GM23338 (cell line): ENCODE measurements around the gene CHN1. TPM values are rescaled to one million over a fixed set of nuclear protein-coding genes. Genes with fewer than 3 reads are reported as not detected.

Experiments
- ATAC-seq: fragments of 200-7000 bp; cut with Tn5 transposase; 3 replicates; pipeline ENCODE4 v1.9.1; 2020
- DNase-seq: peaks from one replicate; pipeline ENCODE4 v3.0.0-alpha.2; 2015; ENCODE audit warnings: low spot score
- H2AFZ ChIP-seq: fragments of 200-600 bp; sonication (generic); 2 replicates; pipeline ENCODE4 v1.8.0; 2016; ENCODE audit warnings: antibody characterized with exemption, mild to moderate bottlenecking, moderate library complexity
- H3F3A ChIP-seq: fragments of 200-600 bp; sonication (generic); replicated peaks from 2 replicates; pipeline ENCODE4 v1.8.0; 2017; ENCODE audit warnings: antibody characterized with exemption, mixed run types, low read depth
- H3K27ac ChIP-seq: fragments of 200-600 bp; sonication (generic); 2 replicates; pipeline ENCODE4 v1.6.1; 2016; ENCODE audit warnings: low read depth
- H3K27me3 ChIP-seq: fragments of 200-600 bp; sonication (generic); 2 replicates; pipeline ENCODE4 v1.8.0; 2016; ENCODE audit warnings: mild to moderate bottlenecking, mixed run types, moderate library complexity; ENCODE audit not compliant: insufficient read depth
- H3K36me3 ChIP-seq: fragments of 200-600 bp; sonication (generic); 2 replicates; pipeline ENCODE4 v1.8.0; 2016; ENCODE audit warnings: mild to moderate bottlenecking; ENCODE audit not compliant: insufficient read depth
- H3K4me1 ChIP-seq: fragments of 200-600 bp; sonication (generic); 2 replicates; pipeline ENCODE4 v1.8.0; 2016; ENCODE audit warnings: mild to moderate bottlenecking, moderate library complexity; ENCODE audit not compliant: insufficient read depth
- H3K4me2 ChIP-seq: fragments of 200-600 bp; sonication (generic); 2 replicates; pipeline ENCODE4 v1.7.1; 2017; ENCODE audit warnings: mixed run types
- H3K4me3 ChIP-seq: fragments of 200-600 bp; sonication (generic); 2 replicates; pipeline ENCODE4 v1.6.1; 2016; ENCODE audit warnings: mixed run types
- H3K79me2 ChIP-seq: fragments of 200-600 bp; sonication (generic); replicated peaks from 2 replicates; pipeline ENCODE4 v1.8.0; 2017; ENCODE audit warnings: mild to moderate bottlenecking; ENCODE audit not compliant: insufficient read depth
- H3K9me2 ChIP-seq: fragments of 200-600 bp; sonication (generic); 2 replicates; pipeline ENCODE4 v1.8.0; 2017; ENCODE audit not compliant: insufficient read depth
- H4K20me1 ChIP-seq: fragments of 200-600 bp; sonication (generic); replicated peaks from 2 replicates; pipeline ENCODE4 v1.8.0; 2017; ENCODE audit warnings: mild to moderate bottlenecking; ENCODE audit not compliant: insufficient read depth
- H3K27ac Mint-ChIP-seq: 2 replicates; pipeline ENCODE4 v1.8.0; 2020; ENCODE audit warnings: inconsistent platforms, mild to moderate bottlenecking, moderate library complexity, mixed read lengths
- H3K27me3 Mint-ChIP-seq: 3 replicates; pipeline ENCODE4 v1.8.0; 2022; ENCODE audit warnings: low read depth, mild to moderate bottlenecking, moderate library complexity, mixed read lengths, inconsistent platforms; ENCODE audit not compliant: insufficient read depth, poor library complexity
- H3K36me3 Mint-ChIP-seq: 3 replicates; pipeline ENCODE4 v1.8.0; 2021; ENCODE audit warnings: low read depth, mild to moderate bottlenecking, inconsistent platforms, moderate library complexity, mixed read lengths
- H3K4me1 Mint-ChIP-seq: 3 replicates; pipeline ENCODE4 v1.8.0; 2020; ENCODE audit warnings: mild to moderate bottlenecking, inconsistent platforms, mixed read lengths
- H3K4me3 Mint-ChIP-seq: 3 replicates; pipeline ENCODE4 v1.8.0; 2021; ENCODE audit warnings: moderate library complexity, mild to moderate bottlenecking, inconsistent platforms, mixed read lengths
- H3K9me3 Mint-ChIP-seq: 3 replicates; pipeline ENCODE4 v1.8.0; 2020; ENCODE audit warnings: moderate library complexity, mild to moderate bottlenecking, inconsistent platforms, mixed read lengths
- CREB1 ChIP-seq: fragments of 250-450 bp; sonication (Bioruptor Pico); IDR thresholded peaks from 2 replicates; pipeline ENCODE4 v1.5.0; 2020; ENCODE audit warnings: low read depth, mild to moderate bottlenecking, moderate library complexity
- EZH2phosphoT487 ChIP-seq: fragments of 200-600 bp; sonication (generic); IDR thresholded peaks from one replicate; pipeline ENCODE4 v1.8.1; 2018; ENCODE audit warnings: antibody characterized with exemption; ENCODE audit not compliant: unreplicated experiment
- JUNB ChIP-seq: IDR thresholded peaks from one replicate; pipeline ENCODE4 v1.6.1; 2016; ENCODE audit warnings: antibody characterized with exemption; ENCODE audit not compliant: unreplicated experiment
- NANOG ChIP-seq: IDR thresholded peaks from 2 replicates; pipeline ENCODE4 v1.6.1; 2016; ENCODE audit warnings: antibody characterized with exemption, borderline replicate concordance
- ZNF331 ChIP-seq: fragments of 250-450 bp; sonication (Bioruptor Pico); IDR thresholded peaks from 2 replicates; pipeline ENCODE4 v1.5.0; 2020; ENCODE audit warnings: low read depth, mild to moderate bottlenecking, moderate library complexity
- polyA plus RNA-seq: library from polyadenylated mRNA; unstranded; fragments of >200 nt; fragmentation: Nextera tagmentation; extraction: Ambion mirVana; gene quantifications from 2 replicates; pipeline ENCODE4 v1.2.1, GENCODE V29; 2016
- total RNA-seq: library from RNA; depleted of rRNA; stranded (reverse); fragments of >200 nt; shearing (Covaris generic); gene quantifications from 2 replicates; pipeline ENCODE4 v1.2.3, GENCODE V29; 2014
- TF ChIP-seq, protein P1 (sequence below), 2 experiments: fragments of 200-600 bp in 1 of 2; sonication (generic) in 1 of 2; conservative IDR thresholded peaks; 2 replicates each; pipeline versions ENCODE4 v1.5.1 to v1.6.1; 2016 to 2017; ENCODE audit warnings: antibody characterized with exemption in 2 of 2, low read depth in 2 of 2, mild to moderate bottlenecking in 2 of 2, moderate library complexity in 1 of 2
- TF ChIP-seq, protein P2 (sequence below): fragments of 250-450 bp; sonication (Bioruptor Pico); IDR thresholded peaks from 2 replicates; pipeline ENCODE4 v1.5.0; 2020; ENCODE audit warnings: mild to moderate bottlenecking, moderate library complexity

The CHN1 gene
- total and polyA plus RNA-seq, 2 experiments from 2014 or later: 28.1 to 36.5 TPM

DNA sequence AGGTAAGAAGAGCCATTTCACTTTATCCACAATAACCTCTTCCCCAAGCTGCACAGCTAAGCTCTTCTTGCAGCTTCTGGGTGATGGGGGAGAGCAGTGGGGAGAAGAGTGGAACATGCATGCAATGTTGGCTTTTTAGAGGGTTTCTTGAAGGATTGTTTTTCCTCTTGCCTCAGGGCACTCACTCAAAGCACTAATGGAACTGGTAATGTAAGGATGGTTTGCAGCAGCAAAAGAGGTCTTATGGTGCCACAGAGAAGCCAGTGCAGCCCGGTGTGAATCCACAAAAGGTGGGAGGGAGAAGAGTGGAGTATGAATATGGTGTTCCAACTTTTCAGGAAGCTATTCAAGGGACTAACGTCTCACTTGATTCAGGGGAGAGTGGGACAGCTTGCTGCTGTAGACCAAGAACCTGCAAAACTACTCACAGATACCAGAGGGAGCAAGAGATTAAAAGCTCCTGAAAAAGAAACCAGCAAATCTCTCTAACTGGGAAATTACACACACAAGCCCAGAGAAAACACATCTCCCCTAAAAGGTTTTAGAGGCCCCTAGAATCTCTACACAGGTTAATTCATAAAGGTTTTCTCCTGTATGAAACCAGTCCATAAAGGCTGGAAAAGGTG lies 116.4 kb downstream of the CHN1 start:
- H3K9me2 ChIP-seq: no peaks in the 10 kb centered on the region
- Mint-ChIP-seq H3K4me3 (no peak overlapping the region), H3K4me1 (peaks cover 24% of the 10 kb centered on the region), H3K9me3 (no peaks in the 10 kb centered on the region), H3K36me3 (peaks cover 19% of the 10 kb centered on the region; the same call in 2 of the 3 replicates), H3K27me3 (peaks cover 3% of the 10 kb centered on the region), H3K27ac (peak overlapping the region; percentile 81)
- H3F3A ChIP-seq: no peaks in the 10 kb centered on the region
- TF ChIP-seq, protein P1, sequence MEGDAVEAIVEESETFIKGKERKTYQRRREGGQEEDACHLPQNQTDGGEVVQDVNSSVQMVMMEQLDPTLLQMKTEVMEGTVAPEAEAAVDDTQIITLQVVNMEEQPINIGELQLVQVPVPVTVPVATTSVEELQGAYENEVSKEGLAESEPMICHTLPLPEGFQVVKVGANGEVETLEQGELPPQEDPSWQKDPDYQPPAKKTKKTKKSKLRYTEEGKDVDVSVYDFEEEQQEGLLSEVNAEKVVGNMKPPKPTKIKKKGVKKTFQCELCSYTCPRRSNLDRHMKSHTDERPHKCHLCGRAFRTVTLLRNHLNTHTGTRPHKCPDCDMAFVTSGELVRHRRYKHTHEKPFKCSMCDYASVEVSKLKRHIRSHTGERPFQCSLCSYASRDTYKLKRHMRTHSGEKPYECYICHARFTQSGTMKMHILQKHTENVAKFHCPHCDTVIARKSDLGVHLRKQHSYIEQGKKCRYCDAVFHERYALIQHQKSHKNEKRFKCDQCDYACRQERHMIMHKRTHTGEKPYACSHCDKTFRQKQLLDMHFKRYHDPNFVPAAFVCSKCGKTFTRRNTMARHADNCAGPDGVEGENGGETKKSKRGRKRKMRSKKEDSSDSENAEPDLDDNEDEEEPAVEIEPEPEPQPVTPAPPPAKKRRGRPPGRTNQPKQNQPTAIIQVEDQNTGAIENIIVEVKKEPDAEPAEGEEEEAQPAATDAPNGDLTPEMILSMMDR (conservative IDR thresholded peaks at IDR 0.05; ENCODE audit: low read depth in 2 of 2): peak; percentile 24 to 33; a peak in 2 of 4 replicates
- TF ChIP-seq ZNF331 (CRISPR knock-in tag): no peak
- no peak overlapping the region for H2AFZ ChIP-seq
- DNase-seq: peak; percentile 37
- H3K4me1 ChIP-seq: peaks cover 34% of the 10 kb centered on the region
- peak; percentile 72 for ATAC-seq
- peak overlapping the region; percentile 53 for H3K27ac ChIP-seq
- H3K36me3 ChIP-seq: no peaks in the 10 kb centered on the region
- no peak overlapping the region for H3K4me3 ChIP-seq
- H3K79me2 ChIP-seq: peaks cover 3% of the 10 kb centered on the region; the same call in 1 of the 2 replicates
- peak overlapping the region; percentile 21 for H3K4me2 ChIP-seq
- no peaks in the 10 kb centered on the region for H4K20me1 ChIP-seq
- no peaks in the 10 kb centered on the region for H3K27me3 ChIP-seq

DNA sequence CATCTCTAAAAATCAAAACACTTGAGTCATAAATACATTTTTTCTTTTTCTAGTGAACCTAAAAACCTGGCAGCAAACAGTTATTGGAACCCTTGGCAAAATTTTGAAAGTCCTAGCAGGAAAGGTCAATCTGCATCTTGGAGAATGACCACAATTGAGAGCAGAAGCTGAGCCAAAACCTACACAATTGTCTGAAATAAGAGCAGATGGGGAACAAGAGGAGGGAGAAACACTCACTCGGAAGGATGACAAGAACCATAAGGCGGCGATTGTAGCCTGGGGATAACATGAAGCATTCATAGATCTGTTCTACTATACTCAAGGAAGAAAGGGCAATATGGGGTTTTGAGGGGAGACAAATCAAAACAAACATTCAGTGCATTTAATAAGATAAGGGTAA lies 117.0 kb downstream of the CHN1 start:
- Mint-ChIP-seq H3K4me3 (no peak overlapping the region), H3K27me3 (peaks cover 3% of the 10 kb centered on the region), H3K27ac (no peak overlapping the region), H3K4me1 (peaks cover 28% of the 10 kb centered on the region), H3K9me3 (no peaks in the 10 kb centered on the region), H3K36me3 (peaks cover 13% of the 10 kb centered on the region)
- Histone ChIP-seq H3K27ac (no peak overlapping the region), H3K79me2 (peaks cover 3% of the 10 kb centered on the region; the same call in 1 of the 2 replicates), H3K36me3 (no peaks in the 10 kb centered on the region), H3K4me2 (peak overlapping the region; percentile 21; the same call in 1 of the 2 replicates), H2AFZ (no peak overlapping the region), H3K4me3 (no peak overlapping the region), H4K20me1 (no peaks in the 10 kb centered on the region), H3F3A (no peaks in the 10 kb centered on the region), H3K27me3 (no peaks in the 10 kb centered on the region), H3K9me2 (no peaks in the 10 kb centered on the region), H3K4me1 (peaks cover 38% of the 10 kb centered on the region)
- ATAC-seq (no peak; the same call in 2 of the 3 replicates), DNase-seq (no peak)
- TF ChIP-seq ZNF331 (CRISPR knock-in tag): no peak
- no peak for TF ChIP-seq NANOG
- TF ChIP-seq, protein P1 (conservative IDR thresholded peaks at IDR 0.05; ENCODE audit: low read depth in 2 of 2): no peak
- no peak for TF ChIP-seq EZH2phosphoT487
- no peak for TF ChIP-seq CREB1 (CRISPR knock-in tag)
- TF ChIP-seq, protein P2, sequence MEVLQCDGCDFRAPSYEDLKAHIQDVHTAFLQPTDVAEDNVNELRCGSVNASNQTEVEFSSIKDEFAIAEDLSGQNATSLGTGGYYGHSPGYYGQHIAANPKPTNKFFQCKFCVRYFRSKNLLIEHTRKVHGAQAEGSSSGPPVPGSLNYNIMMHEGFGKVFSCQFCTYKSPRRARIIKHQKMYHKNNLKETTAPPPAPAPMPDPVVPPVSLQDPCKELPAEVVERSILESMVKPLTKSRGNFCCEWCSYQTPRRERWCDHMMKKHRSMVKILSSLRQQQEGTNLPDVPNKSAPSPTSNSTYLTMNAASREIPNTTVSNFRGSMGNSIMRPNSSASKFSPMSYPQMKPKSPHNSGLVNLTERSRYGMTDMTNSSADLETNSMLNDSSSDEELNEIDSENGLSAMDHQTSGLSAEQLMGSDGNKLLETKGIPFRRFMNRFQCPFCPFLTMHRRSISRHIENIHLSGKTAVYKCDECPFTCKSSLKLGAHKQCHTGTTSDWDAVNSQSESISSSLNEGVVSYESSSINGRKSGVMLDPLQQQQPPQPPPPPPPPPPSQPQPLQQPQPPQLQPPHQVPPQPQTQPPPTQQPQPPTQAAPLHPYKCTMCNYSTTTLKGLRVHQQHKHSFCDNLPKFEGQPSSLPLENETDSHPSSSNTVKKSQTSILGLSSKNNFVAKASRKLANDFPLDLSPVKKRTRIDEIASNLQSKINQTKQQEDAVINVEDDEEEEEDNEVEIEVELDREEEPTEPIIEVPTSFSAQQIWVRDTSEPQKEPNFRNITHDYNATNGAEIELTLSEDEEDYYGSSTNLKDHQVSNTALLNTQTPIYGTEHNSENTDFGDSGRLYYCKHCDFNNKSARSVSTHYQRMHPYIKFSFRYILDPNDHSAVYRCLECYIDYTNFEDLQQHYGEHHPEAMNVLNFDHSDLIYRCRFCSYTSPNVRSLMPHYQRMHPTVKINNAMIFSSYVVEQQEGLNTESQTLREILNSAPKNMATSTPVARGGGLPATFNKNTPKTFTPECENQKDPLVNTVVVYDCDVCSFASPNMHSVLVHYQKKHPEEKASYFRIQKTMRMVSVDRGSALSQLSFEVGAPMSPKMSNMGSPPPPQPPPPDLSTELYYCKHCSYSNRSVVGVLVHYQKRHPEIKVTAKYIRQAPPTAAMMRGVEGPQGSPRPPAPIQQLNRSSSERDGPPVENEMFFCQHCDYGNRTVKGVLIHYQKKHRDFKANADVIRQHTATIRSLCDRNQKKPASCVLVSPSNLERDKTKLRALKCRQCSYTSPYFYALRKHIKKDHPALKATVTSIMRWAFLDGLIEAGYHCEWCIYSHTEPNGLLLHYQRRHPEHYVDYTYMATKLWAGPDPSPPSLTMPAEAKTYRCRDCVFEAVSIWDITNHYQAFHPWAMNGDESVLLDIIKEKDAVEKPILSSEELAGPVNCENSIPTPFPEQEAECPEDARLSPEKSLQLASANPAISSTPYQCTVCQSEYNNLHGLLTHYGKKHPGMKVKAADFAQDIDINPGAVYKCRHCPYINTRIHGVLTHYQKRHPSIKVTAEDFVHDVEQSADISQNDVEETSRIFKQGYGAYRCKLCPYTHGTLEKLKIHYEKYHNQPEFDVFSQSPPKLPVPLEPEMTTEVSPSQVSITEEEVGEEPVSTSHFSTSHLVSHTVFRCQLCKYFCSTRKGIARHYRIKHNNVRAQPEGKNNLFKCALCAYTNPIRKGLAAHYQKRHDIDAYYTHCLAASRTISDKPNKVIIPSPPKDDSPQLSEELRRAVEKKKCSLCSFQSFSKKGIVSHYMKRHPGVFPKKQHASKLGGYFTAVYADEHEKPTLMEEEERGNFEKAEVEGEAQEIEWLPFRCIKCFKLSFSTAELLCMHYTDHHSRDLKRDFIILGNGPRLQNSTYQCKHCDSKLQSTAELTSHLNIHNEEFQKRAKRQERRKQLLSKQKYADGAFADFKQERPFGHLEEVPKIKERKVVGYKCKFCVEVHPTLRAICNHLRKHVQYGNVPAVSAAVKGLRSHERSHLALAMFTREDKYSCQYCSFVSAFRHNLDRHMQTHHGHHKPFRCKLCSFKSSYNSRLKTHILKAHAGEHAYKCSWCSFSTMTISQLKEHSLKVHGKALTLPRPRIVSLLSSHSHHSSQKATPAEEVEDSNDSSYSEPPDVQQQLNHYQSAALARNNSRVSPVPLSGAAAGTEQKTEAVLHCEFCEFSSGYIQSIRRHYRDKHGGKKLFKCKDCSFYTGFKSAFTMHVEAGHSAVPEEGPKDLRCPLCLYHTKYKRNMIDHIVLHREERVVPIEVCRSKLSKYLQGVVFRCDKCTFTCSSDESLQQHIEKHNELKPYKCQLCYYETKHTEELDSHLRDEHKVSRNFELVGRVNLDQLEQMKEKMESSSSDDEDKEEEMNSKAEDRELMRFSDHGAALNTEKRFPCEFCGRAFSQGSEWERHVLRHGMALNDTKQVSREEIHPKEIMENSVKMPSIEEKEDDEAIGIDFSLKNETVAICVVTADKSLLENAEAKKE (CRISPR knock-in tag): no peak
- TF ChIP-seq JUNB: no peak
